BLaER1 treated with 17β-estradiol and CSF1 and Interleukin-3, amounts not matched to agents 10 nM and 100 nM (cell line): ENCODE measurements around the gene EPAS1.

Source experiments
- H3K27ac ChIP-seq, 11 experiments: shearing (Covaris generic); formaldehyde crosslinking; 2 replicates each; pipeline ENCODE4 v1.8.1; 2022
- H3K27me3 ChIP-seq, 11 experiments: shearing (Covaris generic); formaldehyde crosslinking; 2 replicates each; pipeline ENCODE4 v1.8.1; 2022
- H3K36me3 ChIP-seq, 11 experiments: shearing (Covaris generic); formaldehyde crosslinking; 2 replicates each; pipeline ENCODE4 v1.8.1; 2022
- H3K4me1 ChIP-seq, 10 experiments: shearing (Covaris generic); formaldehyde crosslinking; 2 replicates each; pipeline ENCODE4 v1.8.1; 2022
- H3K4me2 ChIP-seq, 11 experiments: shearing (Covaris generic); formaldehyde crosslinking; 2 replicates each; pipeline ENCODE4 v1.8.1; 2022
- H3K4me3 ChIP-seq, 10 experiments: shearing (Covaris generic); formaldehyde crosslinking; 2 replicates each; pipeline ENCODE4 v1.8.1; 2022
- H3K9ac ChIP-seq, 11 experiments: shearing (Covaris generic); formaldehyde crosslinking; 2 replicates each; pipeline ENCODE4 v1.8.1; 2022
- H3K9me3 ChIP-seq, 11 experiments: shearing (Covaris generic); formaldehyde crosslinking; replicated peaks in 1 of 11; 2 replicates each; pipeline ENCODE4 v1.8.1; 2022
- H4K20me1 ChIP-seq, 11 experiments: shearing (Covaris generic); formaldehyde crosslinking; 2 replicates each; pipeline ENCODE4 v1.8.1; 2022
- Cebpa-rat ChIP-seq, 11 experiments: shearing (Covaris generic); IDR thresholded peaks; 2 replicates each; pipeline ENCODE4 v1.8.1; 2022

EPAS1 gene

GRCh38 chr2:46294176-46294836, 2.9 kb upstream of the EPAS1 start:
- H3K9me3 ChIP-seq = no peaks in the 10 kb centered on the region
- H3K4me1 ChIP-seq = peaks cover 9 to 33% (median 27%) of the 10 kb centered on the region in 10 experiments
- H4K20me1 ChIP-seq = peaks cover 4 to 21% (median 19%) of the 10 kb centered on the region in 11 experiments; a peak in 19 of 22 replicates
- H3K4me3 ChIP-seq = no peak overlapping the region
- no peak overlapping the region for H3K27ac ChIP-seq
- no peak for TF ChIP-seq Cebpa-rat (IDR thresholded peaks at IDR 0.05)
- peak overlapping the region in 2 of 11 experiments; percentile 3 to 15; a peak in 2 of 22 replicates for H3K4me2 ChIP-seq
- peaks cover 17 to 45% (median 40%) of the 10 kb centered on the region in 11 experiments for H3K27me3 ChIP-seq
- no peak overlapping the region for H3K9ac ChIP-seq
- no peaks in the 10 kb centered on the region for H3K36me3 ChIP-seq

- TF ChIP-seq Cebpa-rat (IDR thresholded peaks at IDR 0.05) = no peak
- peak overlapping the region in 10 of 11 experiments; percentile 41 to 84 (median 64); a peak in 15 of 22 replicates for H3K27ac ChIP-seq
- peaks cover 37 to 65% (median 61%) of the 10 kb centered on the region in 11 experiments for H3K27me3 ChIP-seq
- peaks cover 24 to 42% (median 35%) of the 10 kb centered on the region in 10 experiments for H3K4me1 ChIP-seq
- H3K9me3 ChIP-seq = no peaks in the 10 kb centered on the region
- peaks cover 20 to 39% (median 33%) of the 10 kb centered on the region in 11 experiments; a peak in 20 of 22 replicates for H4K20me1 ChIP-seq
- peak overlapping the region; percentile 66 to 79 (median 72) for H3K4me3 ChIP-seq
- no peaks in the 10 kb centered on the region for H3K36me3 ChIP-seq
- H3K4me2 ChIP-seq = peak overlapping the region; percentile 89 to 100 (median 99)
- peak overlapping the region; percentile 62 to 89 (median 75) for H3K9ac ChIP-seq
Measured at GRCh38 chr2:46296216-46296839, 879 bp upstream of the EPAS1 start.

- no peaks in the 10 kb centered on the region for H3K36me3 ChIP-seq
- TF ChIP-seq Cebpa-rat (IDR thresholded peaks at IDR 0.05) = no peak
- peaks cover 27 to 42% (median 36%) of the 10 kb centered on the region in 10 experiments for H3K4me1 ChIP-seq
- peaks cover 50 to 79% (median 74%) of the 10 kb centered on the region in 11 experiments for H3K27me3 ChIP-seq
- H3K27ac ChIP-seq = peak overlapping the region in 4 of 11 experiments; percentile 48 to 76 (median 59); a peak in 7 of 22 replicates
- no peaks in the 10 kb centered on the region for H3K9me3 ChIP-seq
- H3K9ac ChIP-seq = peak overlapping the region; percentile 32 to 89 (median 71); a peak in 21 of 22 replicates
- H4K20me1 ChIP-seq = peaks cover 20 to 46% (median 35%) of the 10 kb centered on the region in 11 experiments; a peak in 20 of 22 replicates
- peak overlapping the region; percentile 66 to 79 (median 72) for H3K4me3 ChIP-seq
- H3K4me2 ChIP-seq = peak overlapping the region; percentile 83 to 100 (median 99)
Measured at GRCh38 chr2:46297546-46298271, 502 bp downstream of the EPAS1 start.

GRCh38 chr2:46298272-46298521, 990 bp downstream of the EPAS1 start:
- H3K27ac ChIP-seq = peak overlapping the region in 3 of 11 experiments; percentile 54 to 76 (median 64); a peak in 5 of 22 replicates
- peaks cover 55 to 82% (median 78%) of the 10 kb centered on the region in 11 experiments for H3K27me3 ChIP-seq

GRCh38 chr2:46298522-46299353, 1.5 kb downstream of the EPAS1 start:
- Histone ChIP-seq H3K4me1 (peaks cover 33 to 49% (median 40%) of the 10 kb centered on the region in 10 experiments), H3K4me2 (peak overlapping the region; percentile 83 to 100 (median 99)), H3K27ac (peak overlapping the region in 3 of 11 experiments; percentile 54 to 76 (median 64); a peak in 5 of 22 replicates), H3K9me3 (no peaks in the 10 kb centered on the region), H3K36me3 (no peaks in the 10 kb centered on the region), H4K20me1 (peaks cover 20 to 55% (median 35%) of the 10 kb centered on the region in 11 experiments; a peak in 21 of 22 replicates), H3K27me3 (peaks cover 61 to 88% (median 84%) of the 10 kb centered on the region in 11 experiments), H3K4me3 (peak overlapping the region; percentile 66 to 79 (median 72)), H3K9ac (peak overlapping the region; percentile 32 to 89 (median 71); a peak in 20 of 22 replicates)
- TF ChIP-seq Cebpa-rat (IDR thresholded peaks at IDR 0.05) = no peak

More at GRCh38 chr2:46298272-46298521, 990 bp downstream of the EPAS1 start:
- no peak for TF ChIP-seq Cebpa-rat (IDR thresholded peaks at IDR 0.05)
- Histone ChIP-seq H3K36me3 (no peaks in the 10 kb centered on the region), H3K9ac (peak overlapping the region; percentile 32 to 89 (median 71); a peak in 21 of 22 replicates), H3K4me2 (peak overlapping the region; percentile 83 to 100 (median 99)), H3K4me1 (peaks cover 28 to 44% (median 37%) of the 10 kb centered on the region in 10 experiments), H3K9me3 (no peaks in the 10 kb centered on the region), H3K4me3 (peak overlapping the region; percentile 66 to 79 (median 72)), H4K20me1 (peaks cover 20 to 50% (median 35%) of the 10 kb centered on the region in 11 experiments; a peak in 21 of 22 replicates)

GRCh38 chr2:46299365-46300263, 2.4 kb downstream of the EPAS1 start:
- Histone ChIP-seq H3K4me1 (peaks cover 36 to 54% (median 46%) of the 10 kb centered on the region in 10 experiments), H3K27me3 (peaks cover 64 to 93% (median 89%) of the 10 kb centered on the region in 11 experiments), H3K36me3 (peaks cover 0 to 4% (median 0%) of the 10 kb centered on the region in 11 experiments; a peak in 1 of 22 replicates), H3K9me3 (peaks cover 0 to 2% (median 0%) of the 10 kb centered on the region in 11 experiments; a peak in 1 of 22 replicates), H3K4me3 (peak overlapping the region; percentile 66 to 79 (median 72)), H4K20me1 (peaks cover 20 to 59% (median 35%) of the 10 kb centered on the region in 11 experiments; a peak in 21 of 22 replicates), H3K27ac (peak overlapping the region in 3 of 11 experiments; percentile 54 to 76 (median 64); a peak in 5 of 22 replicates), H3K4me2 (peak overlapping the region; percentile 83 to 100 (median 99)), H3K9ac (peak overlapping the region in 9 of 11 experiments; percentile 2 to 89 (median 75); a peak in 16 of 22 replicates)
- TF ChIP-seq Cebpa-rat (IDR thresholded peaks at IDR 0.05) = peak in 6 of 11 experiments; percentile 10 to 52 (median 22); a peak in 4 of 22 replicates

GRCh38 chr2:46300406-46300832, 3.2 kb downstream of the EPAS1 start:
- TF ChIP-seq Cebpa-rat (IDR thresholded peaks at IDR 0.05) = no peak
- Histone ChIP-seq H3K4me2 (peak overlapping the region in 4 of 11 experiments; percentile 83 to 99 (median 98); a peak in 9 of 22 replicates), H3K4me1 (peaks cover 39 to 61% (median 54%) of the 10 kb centered on the region in 10 experiments), H3K27me3 (peaks cover 64 to 91% (median 84%) of the 10 kb centered on the region in 11 experiments), H3K9ac (peak overlapping the region in 3 of 11 experiments; percentile 75 to 89 (median 80); a peak in 1 of 22 replicates), H3K9me3 (peaks cover 0 to 10% (median 5%) of the 10 kb centered on the region in 11 experiments; a peak in 11 of 22 replicates), H3K36me3 (peaks cover 0 to 12% (median 0%) of the 10 kb centered on the region in 11 experiments; a peak in 1 of 22 replicates), H4K20me1 (peaks cover 20 to 67% (median 35%) of the 10 kb centered on the region in 11 experiments; a peak in 21 of 22 replicates), H3K27ac (no peak overlapping the region), H3K4me3 (peak overlapping the region in 3 of 10 experiments; percentile 71 to 79 (median 77); a peak in 6 of 20 replicates)
